Thymus (tissue), 11 donors: ENCODE data around the gene SLC19A2. TPM values are rescaled to one million over a fixed set of nuclear protein-coding genes. Genes with fewer than 3 reads are reported as not detected.
A peak's percentile ranks its signal among the peaks of the same experiment; 100 is the strongest.

Source experiments
- DNase-seq, 9 donors: peaks; one replicate each; pipeline ENCODE4 v3.0.0-alpha.2; 2013; ENCODE audit warnings: low spot score in 9 of 9, low read depth in 6 of 9, missing footprints in 1 of 9
- H3K27ac ChIP-seq, 2 donors: one replicate each; pipeline ENCODE4 v1.5.1; 2013; ENCODE audit warnings: control low read depth in 1 of 2, low read depth in 1 of 2, low read length in 1 of 2, mild to moderate bottlenecking in 1 of 2, moderate library complexity in 1 of 2
- H3K27me3 ChIP-seq, 2 donors: one replicate each; pipeline ENCODE4 v1.5.1; 2013; ENCODE audit warnings: low read length in 1 of 2; ENCODE audit not compliant: control insufficient read depth in 2 of 2, insufficient read depth in 1 of 2
- H3K36me3 ChIP-seq, 2 donors: one replicate each; pipeline ENCODE4 v1.5.1; 2013; ENCODE audit warnings: low read length in 1 of 2, mild to moderate bottlenecking in 1 of 2, moderate library complexity in 1 of 2; ENCODE audit not compliant: control insufficient read depth in 2 of 2, insufficient read depth in 2 of 2
- H3K4me1 ChIP-seq, 2 donors: one replicate each; pipeline ENCODE4 v1.5.1; 2013; ENCODE audit warnings: low read length in 2 of 2; ENCODE audit not compliant: control insufficient read depth in 2 of 2, insufficient read depth in 2 of 2
- H3K4me3 ChIP-seq, 2 donors: one replicate each; pipeline ENCODE4 v1.5.1; 2013; ENCODE audit warnings: low read length in 2 of 2, control low read depth in 1 of 2, mild to moderate bottlenecking in 1 of 2
- H3K9me3 ChIP-seq, 2 donors: one replicate each; pipeline ENCODE4 v1.5.1; 2013; ENCODE audit warnings: low read length in 1 of 2, mild to moderate bottlenecking in 1 of 2; ENCODE audit not compliant: control insufficient read depth in 2 of 2, insufficient read depth in 1 of 2
- WGBS: extraction: QIAGEN DNeasy Blood & Tissue Kit; methylation state at CpG from one replicate; pipeline ENCODE4 v1.1.7; 2013; 5-methylcytosine and 5-hydroxymethylcytosine counted together
- polyA plus RNA-seq: library from polyadenylated mRNA; stranded (reverse); fragments of 200-250 nt; gene quantifications from one replicate; pipeline ENCODE4 v1.2.3, GENCODE V29; 2013
- total RNA-seq: library from RNA; stranded (reverse); fragments of 120-200 nt; gene quantifications from one replicate; pipeline ENCODE4 v1.2.4, GENCODE V29; 2013
- donor health status: healthy.

Gene SLC19A2
- total and polyA plus RNA-seq, 2 donors = 4.6 to 22.7 TPM

GRCh38 chr1:169451218-169451824 lies 34.4 kb downstream of the SLC19A2 start:
- DNase-seq = no peak
- Histone ChIP-seq H3K9me3 (no peaks in the 10 kb centered on the region), H3K4me1 (no peaks in the 10 kb centered on the region), H3K4me3 (no peak overlapping the region), H3K27me3 (no peaks in the 10 kb centered on the region), H3K36me3 (no peaks in the 10 kb centered on the region), H3K27ac (no peak overlapping the region)
- WGBS = 97% methylated on average over 1 of the region's 1 CpG

GRCh38 chr1:169443923-169444322 lies 41.8 kb downstream of the SLC19A2 start:
- H3K27ac ChIP-seq = no peak overlapping the region
- H3K4me3 ChIP-seq = no peak overlapping the region
- no peaks in the 10 kb centered on the region for H3K4me1 ChIP-seq
- H3K36me3 ChIP-seq = no peaks in the 10 kb centered on the region
- 78% methylated on average over 3 of the region's 3 CpGs for WGBS
- H3K9me3 ChIP-seq = no peaks in the 10 kb centered on the region
- H3K27me3 ChIP-seq = no peaks in the 10 kb centered on the region
- no peak for DNase-seq

- Histone ChIP-seq H3K4me3 (peak within 1 kb of the TSS; percentile 40), H3K27ac (no peak within 1 kb of the TSS), H3K36me3 (no peaks in the 10 kb centered on the region), H3K27me3 (peaks cover 0 to 6% of the 10 kb centered on the region in 2 donors), H3K4me1 (peaks cover 3 to 4% of the 10 kb centered on the region in 2 donors), H3K9me3 (no peaks in the 10 kb centered on the region)
- 1% methylated on average over 29 of the region's 29 CpGs for WGBS
- peak; percentile 55 to 90 (median 71) for DNase-seq
Observed at GRCh38 chr1:169427081-169427641, 58.6 kb downstream of the SLC19A2 start, which contains the start of gene CCDC181. Gene CCDC181 (minus strand): TSS chr1:169427474. CDS start chr1:169424927, 2,547 bp downstream.

- peaks cover 0 to 6% of the 10 kb centered on the region in 2 donors for H3K27me3 ChIP-seq
- WGBS = 83% methylated on average over 6 of the region's 6 CpGs
- no peaks in the 10 kb centered on the region for H3K36me3 ChIP-seq
- no peak overlapping the region for H3K27ac ChIP-seq
- no peaks in the 10 kb centered on the region for H3K9me3 ChIP-seq
- H3K4me1 ChIP-seq = peaks cover 3 to 4% of the 10 kb centered on the region in 2 donors
- H3K4me3 ChIP-seq = no peak overlapping the region
- DNase-seq = no peak
Observed at GRCh38 chr1:169426174-169426705, 59.5 kb downstream of the SLC19A2 start.

GRCh38 chr1:169421309-169421708 lies 64.4 kb downstream of the SLC19A2 start:
- Histone ChIP-seq H3K4me1 (no peaks in the 10 kb centered on the region), H3K9me3 (no peaks in the 10 kb centered on the region), H3K4me3 (no peak overlapping the region), H3K36me3 (no peaks in the 10 kb centered on the region), H3K27ac (no peak overlapping the region), H3K27me3 (no peaks in the 10 kb centered on the region)
- WGBS = 96% methylated on average over 5 of the region's 5 CpGs
- DNase-seq = no peak

GRCh38 chr1:169414952-169415351 lies 70.8 kb downstream of the SLC19A2 start:
- WGBS = 97% methylated on average over 2 of the region's 2 CpGs
- H3K27ac ChIP-seq = no peak overlapping the region

More at GRCh38 chr1:169414952-169415351, 70.8 kb downstream of the SLC19A2 start:
- Histone ChIP-seq H3K4me3 (no peak overlapping the region), H3K36me3 (no peaks in the 10 kb centered on the region), H3K27me3 (no peaks in the 10 kb centered on the region), H3K9me3 (no peaks in the 10 kb centered on the region), H3K4me1 (no peaks in the 10 kb centered on the region)
- no peak for DNase-seq

Other genes starting within 250 kb of the SLC19A2 start
- gene NME7, start 118.1 kb downstream of the SLC19A2 start, total RNA-seq = 16.1 TPM
- 14.9 TPM for gene NME7, start 118.1 kb downstream of the SLC19A2 start, polyA plus RNA-seq
- gene BLZF1, start 117.7 kb downstream of the SLC19A2 start, total RNA-seq = 24.7 TPM
- 16.8 TPM for gene BLZF1, start 117.7 kb downstream of the SLC19A2 start, polyA plus RNA-seq
- gene CCDC181, start 58.5 kb downstream of the SLC19A2 start, total RNA-seq = 0.47 TPM
- 0.68 TPM for gene CCDC181, start 58.5 kb downstream of the SLC19A2 start, polyA plus RNA-seq
- 0.85 TPM for gene F5, start 100.5 kb upstream of the SLC19A2 start, total RNA-seq
- gene F5, start 100.5 kb upstream of the SLC19A2 start, polyA plus RNA-seq = 4.1 TPM
- 1.0 TPM for gene SELP, start 144.2 kb upstream of the SLC19A2 start, total RNA-seq
- 3.7 TPM for gene SELP, start 144.2 kb upstream of the SLC19A2 start, polyA plus RNA-seq
- 136 TPM for gene SELL, start 225.7 kb upstream of the SLC19A2 start, total RNA-seq
- 73.0 TPM for gene SELL, start 225.7 kb upstream of the SLC19A2 start, polyA plus RNA-seq
- gene SELE, start 248.1 kb upstream of the SLC19A2 start, total RNA-seq = 2.8 TPM
- gene SELE, start 248.1 kb upstream of the SLC19A2 start, polyA plus RNA-seq = 1.5 TPM